GM19238 (cell line): Measurements from ENCODE around the gene ZMIZ1.

Experiments
- DNase-seq: peaks from one replicate; pipeline ENCODE4 v3.0.0; 2011; ENCODE audit warnings: low spot score; ENCODE audit not compliant: insufficient read length

The ZMIZ1 gene

DNA sequence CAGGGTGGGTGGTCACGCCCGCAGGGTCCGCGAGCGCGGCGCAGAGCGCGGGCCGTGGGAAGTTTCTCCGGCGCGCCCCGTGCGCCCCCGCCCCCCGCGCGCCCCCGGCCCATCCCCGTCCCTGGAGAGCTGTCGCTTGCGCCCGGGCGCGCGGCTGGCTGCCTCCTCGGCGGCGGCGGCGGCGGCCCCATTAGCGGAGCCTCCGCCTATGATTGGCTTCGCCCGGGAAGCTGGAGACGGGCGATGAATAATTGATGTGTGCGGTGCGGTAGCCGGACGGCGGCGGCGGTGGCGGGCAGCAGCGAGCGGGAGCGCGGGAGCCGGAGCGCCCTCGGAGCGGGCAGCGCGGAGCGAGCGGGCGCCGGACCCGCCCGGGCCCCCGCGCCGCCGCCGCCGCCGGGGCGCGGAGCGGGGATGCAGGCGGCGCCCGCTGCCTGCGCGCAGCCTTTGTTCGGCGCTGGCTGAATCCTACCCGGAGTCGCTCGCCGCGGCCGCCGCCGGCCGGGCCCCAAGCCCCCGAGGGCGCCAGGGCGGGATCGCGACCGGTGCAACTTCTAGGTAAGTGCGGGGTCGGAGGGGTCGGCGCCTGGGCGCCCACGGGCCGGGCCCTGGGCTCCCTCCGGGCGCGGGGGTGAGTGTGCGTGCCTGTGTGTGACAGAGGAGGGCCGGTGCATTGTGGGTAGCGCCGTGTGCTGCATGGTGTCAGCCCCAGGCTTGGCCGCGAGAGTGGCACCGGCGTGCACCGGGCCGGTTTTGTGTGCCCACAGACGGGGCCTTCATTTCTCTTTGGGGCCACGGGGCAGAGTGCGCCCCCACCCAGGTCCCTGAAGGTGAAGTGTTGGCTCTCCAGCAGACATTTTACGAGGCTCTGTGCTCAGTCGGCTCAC is 174.7 kb downstream of the ZMIZ1 start:
- peak; percentile 66 for DNase-seq

DNA sequence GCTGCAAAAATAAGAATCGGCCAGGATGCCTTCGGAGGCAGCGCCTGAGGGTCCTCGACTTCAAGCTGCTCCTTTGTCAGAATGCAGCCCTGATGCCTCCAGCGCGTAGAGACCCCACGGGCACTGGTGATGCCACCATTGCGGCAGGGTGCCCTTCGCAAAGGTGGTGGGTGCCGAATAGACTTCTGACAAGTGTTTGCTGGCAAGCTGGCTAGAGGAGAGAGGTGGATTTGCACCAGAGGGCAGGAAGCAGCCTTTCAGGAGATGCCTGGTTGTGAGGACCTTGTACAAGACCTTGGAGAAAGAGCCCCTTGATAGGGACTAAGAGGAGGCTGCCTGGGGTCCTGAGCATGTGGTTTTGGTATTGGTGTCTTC is 175.3 kb downstream of the ZMIZ1 start:
- DNase-seq = no peak

DNA sequence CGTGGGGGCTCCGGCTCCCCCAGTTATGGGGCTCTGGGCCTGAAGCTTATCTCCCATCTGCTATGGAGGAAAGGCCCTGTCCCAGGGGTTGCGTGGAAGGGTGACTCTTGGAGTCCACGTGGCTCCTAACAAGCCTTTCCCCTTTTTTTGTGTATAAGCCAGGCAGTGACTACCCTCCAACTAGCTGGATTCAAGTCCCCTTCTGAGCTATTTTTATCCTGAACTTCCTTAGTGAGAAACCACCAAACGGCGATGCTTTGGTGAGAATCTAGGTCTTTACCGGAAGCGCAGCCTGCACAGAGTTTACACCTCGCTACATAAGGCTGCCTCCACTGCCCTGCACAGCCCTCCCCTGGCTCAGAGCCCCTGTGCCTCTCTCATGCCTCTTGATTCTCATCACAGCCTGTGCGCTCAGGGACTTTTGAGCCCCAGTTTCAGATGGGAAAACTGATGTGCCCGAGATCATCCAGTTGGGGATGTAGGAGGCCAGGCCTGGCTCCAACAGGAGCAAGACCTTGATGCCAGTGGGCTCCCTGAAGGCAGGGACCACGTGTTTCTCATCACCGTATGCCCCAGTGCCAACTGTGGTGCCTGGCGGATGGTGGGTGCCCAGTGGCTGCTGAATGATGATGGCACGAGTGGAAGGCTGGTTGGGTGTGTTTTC is 176.2 kb downstream of the ZMIZ1 start:
- peak; percentile 69 for DNase-seq

DNA sequence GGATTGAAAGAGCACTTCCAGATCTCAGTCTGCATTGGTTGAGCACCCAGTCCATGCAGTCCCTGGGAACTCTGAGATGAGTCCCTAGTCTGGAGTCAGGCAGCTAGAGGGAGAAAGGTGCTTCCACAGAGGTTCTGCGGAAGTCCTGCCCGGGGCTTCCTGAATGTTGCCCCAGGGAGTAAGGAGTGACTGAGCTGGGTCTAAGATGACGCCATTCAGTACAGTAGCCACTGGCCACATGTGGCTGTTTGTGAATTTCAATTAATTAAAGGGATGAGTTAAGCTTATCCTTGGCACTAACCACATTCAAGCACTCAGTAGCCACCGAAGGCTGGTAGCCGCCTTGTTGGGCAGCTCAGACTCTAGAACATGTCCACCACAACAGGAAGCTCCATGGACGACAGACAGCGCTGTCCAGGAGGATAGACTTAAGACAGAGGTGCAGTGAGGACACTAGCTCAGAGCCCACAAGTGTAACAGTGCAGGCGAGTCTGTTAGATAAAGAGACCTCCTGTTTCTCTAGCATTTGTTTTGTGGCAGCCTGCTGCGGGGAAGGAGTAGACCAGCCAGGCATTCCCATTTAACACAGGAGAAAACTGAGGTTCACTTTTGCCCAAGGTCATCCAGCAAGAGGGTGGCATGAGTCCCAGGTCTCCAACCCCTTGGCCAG is 176.9 kb downstream of the ZMIZ1 start:
- no peak for DNase-seq

DNA sequence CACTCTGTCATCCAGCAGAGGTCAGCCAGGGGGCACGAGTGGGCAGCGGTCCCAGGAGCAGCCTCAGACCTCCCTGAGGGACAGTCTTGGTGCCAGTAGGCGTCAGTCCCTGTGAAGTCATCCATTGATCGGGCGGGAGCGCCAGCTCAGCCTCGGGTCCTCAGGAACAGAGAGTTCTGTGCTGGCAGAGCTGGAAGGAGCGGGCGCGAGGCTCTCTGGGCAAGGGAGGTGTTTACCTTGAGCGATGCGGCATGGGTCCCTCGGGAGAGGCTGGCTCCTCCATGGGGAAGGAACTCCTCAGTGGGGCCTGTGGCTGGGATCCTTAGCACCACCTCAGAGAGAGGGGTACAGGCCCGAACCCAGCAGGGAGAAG is 177.4 kb downstream of the ZMIZ1 start:
- no peak for DNase-seq

DNA sequence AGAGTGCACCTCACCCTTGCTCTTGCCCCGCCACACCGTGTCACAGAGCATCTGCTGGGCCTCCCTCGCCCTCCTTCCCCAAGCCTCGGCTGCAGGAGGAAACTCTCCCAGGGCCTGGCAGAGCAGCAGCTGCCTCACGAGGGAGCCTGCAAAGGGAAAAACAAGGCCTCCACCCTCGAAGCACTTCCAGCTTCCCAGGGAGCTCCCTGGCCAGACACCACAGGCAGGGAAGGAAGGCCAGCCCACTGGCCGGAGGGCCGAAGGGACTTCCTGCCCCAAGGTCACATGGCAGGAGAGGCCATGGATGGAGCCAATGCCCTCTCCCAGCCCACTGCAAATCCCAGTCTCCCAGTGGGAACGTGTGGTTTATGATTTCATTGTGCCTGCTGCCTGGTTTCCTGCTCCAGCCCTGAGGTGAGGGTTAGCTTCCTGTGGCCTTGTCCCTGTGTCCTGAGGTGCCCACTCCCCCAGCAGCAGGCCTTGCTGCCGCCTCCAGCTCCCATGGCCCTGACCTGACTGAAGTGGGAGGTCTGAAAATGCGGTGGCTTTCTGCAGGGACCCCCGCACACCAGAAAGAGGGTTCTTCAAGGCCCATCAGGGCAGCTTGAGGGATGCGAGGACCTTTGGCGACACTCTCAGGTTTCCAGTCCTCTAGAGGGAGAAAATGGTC is 178.0 kb downstream of the ZMIZ1 start:
- DNase-seq = no peak

DNA sequence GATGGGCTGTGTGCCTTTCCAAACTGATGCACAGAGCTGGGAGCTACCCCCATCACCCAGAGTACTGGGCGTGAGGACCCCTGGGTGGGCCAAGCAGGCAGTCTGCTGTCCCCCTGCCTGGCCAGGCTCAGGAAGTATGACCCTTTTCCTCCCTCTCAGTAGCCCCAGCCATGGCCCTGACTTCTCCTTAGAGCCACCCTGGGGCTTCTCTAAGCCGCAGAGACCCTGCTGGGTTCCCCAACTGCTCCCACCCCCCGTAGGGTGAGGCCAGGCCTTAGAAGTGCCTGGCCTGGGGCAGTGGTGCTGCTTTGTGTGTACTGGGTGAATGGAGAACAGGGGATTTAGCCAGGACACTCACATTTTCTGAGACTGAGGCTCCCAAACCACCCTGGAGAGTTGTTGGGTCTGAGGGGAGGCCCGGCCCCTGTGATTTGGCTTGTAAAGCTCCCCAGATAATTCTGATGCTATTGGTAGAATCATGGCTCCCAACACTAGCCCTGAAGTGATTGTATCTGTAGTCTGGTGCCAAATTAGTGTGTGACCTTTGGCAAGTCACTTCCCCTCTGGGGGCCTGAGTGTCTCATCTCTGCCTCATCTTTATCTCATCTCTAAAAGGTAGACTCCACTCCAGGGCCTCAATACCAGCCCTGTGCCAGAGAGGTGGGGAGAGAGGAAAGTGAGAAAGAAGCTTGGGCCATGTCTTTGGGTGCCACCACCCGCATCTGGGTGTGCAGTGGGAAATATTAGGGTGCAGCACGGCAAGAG is 178.8 kb downstream of the ZMIZ1 start:
- DNase-seq = no peak

DNA sequence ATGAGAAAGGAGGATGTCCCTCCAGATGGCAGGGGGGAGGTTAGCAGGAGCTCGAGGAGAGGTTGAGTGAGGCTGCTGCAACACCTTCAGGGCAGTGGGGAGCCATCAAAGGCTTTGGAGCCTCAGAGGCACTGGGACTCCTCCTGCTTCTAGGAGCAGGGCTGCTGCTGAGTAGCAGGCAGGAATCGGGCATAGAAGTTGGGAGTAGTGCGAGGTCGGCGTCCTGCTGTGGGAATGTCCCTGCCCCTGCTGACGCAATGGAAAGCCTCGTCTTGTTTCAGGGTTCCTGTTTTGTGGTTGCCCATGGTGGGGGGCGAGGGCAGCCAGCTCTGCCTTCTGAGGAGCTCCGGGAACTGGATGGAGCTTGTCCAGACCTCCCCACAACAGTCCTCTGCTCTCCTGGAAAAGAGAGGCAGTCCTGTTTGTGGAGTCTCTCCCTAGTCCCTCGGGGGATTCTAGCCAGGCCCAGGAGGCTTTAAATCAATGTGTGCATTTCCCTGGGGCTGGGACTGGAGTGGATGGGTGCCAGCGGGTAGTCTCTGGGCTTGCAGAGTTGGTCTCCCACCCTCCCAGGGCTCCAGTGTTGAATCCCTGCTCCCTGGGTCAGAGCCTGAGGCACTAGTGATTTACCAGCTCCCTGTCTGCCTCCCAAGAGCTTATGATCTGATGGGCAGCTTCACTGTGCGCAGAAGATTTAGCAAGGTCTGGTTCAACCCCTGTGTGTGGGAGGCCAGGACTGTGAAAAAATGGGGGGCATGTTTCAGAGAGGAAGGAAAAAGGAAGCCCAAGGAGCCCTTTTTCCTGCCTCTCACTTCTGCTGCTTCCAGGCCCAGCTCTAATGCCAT is 179.8 kb downstream of the ZMIZ1 start:
- DNase-seq = no peak

DNA sequence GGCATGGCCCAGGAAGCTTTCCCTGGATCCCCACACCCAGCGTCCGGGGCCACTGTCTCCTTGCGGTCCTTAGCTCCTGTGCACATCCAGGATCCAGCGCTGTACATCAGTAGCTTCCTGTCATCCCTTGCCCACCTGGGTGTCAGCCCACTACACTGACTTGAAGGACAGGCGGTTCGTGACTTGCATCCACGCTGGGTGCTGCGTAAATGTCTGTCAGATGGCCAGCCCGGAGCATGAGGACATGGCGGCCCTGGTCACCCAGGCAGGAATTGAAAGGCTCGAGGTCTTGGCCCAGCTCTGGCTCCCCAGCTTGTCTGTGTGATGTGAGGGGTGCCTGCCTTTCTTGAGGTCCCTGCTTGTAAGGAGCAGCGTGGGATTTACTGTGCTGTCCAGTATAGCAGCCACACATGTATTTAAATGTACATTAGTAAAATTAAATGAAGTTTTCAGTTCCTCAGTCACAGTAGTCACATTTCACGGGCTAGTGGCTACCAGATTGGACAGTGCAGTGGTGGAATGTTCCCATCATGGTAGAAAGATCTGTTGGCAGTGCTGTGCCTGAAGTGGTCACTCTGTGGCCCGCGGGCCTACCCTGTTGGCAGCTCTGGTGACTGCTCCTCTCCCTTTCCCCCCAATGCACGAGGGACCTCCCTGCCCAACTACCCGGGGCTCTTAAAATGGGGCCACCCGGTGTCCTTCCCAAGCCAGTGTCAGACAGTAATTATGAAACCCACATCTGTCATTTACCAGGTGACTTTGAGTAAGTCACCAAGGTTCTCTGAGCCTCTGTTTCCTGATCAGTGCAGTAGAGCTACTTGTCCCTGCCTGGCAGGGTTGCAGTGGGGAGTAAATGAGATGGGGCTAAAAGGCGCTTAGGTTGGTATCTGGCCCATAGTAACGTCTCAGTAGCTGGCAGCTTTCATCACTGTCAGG is 180.7 kb downstream of the ZMIZ1 start:
- peak; percentile 55 for DNase-seq

DNA sequence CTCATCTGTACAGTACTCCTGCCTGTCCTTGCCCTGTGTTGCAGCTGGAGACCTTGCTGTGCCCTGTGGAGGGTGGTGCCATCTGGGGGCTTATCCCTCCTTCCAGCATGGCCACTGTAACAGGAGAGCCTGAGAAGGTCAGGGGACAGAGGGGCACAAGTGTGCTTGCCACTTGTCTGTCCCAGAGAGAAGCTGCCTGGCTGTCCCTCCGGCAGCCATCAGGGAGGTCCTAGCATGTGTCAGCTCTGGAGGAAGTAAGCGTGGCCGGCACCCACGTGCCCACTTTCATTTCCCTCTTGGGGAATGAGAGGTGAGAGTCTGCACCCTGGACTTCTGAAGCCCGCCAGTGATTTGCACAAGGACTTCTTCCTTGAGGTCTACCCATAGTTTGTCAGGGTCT is 181.5 kb downstream of the ZMIZ1 start:
- no peak for DNase-seq

DNA sequence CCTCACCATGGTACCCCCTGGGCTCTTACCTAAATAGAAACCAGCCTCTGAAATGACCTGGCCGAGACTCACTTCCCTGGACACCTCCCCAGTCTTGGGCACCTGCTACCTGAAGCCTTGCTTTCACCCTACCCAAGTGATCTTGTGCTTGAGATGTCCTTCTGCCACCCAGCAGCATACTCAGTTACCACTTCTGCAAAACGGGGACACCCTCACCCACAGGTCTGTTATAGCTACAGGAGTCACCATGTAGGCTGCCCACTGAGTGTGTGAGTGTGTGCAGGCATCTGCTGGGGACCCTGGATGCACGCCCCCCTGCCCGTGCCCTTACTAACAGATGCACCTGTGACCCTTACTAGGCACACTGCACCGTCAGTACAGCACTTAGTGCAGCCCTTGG is 183.7 kb downstream of the ZMIZ1 start:
- no peak for DNase-seq

DNA sequence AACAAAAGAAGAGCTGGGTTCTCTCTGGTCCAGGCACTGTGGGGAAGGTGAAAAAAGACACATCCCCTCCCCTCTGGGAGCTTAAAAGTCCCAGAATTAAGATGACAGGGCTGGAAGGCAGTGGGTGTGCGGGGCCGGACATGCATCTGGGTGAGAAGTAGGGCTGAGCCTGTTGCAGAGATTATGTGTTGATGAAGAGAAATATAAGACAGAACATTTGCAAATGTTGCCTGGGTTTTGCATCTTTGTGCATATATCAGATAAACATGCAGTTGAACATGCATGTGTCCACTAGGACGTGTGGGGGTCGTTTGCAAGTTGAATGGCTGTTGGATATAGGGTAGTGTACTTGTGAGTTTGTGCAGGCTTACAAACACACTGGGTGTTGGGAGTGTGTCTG is 184.2 kb downstream of the ZMIZ1 start:
- no peak for DNase-seq

DNA sequence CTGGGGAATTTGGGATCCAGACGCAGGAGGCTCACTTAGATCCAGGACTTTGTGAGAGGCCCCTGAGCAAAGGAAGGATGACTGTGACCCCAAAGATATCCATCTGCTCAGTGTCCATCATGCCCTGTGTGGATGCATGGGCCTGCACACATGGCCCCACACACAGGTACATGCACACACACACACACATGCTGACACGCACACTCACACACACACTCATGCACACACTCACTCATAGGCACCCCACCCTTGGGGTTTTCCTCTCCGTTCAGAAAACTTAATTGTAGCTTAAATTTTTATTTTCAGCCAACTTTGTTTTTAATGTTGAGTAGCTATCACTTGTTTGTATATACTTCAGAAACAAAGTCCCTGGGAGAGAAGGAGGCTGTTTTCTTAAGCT is 184.9 kb downstream of the ZMIZ1 start:
- DNase-seq = no peak

DNA sequence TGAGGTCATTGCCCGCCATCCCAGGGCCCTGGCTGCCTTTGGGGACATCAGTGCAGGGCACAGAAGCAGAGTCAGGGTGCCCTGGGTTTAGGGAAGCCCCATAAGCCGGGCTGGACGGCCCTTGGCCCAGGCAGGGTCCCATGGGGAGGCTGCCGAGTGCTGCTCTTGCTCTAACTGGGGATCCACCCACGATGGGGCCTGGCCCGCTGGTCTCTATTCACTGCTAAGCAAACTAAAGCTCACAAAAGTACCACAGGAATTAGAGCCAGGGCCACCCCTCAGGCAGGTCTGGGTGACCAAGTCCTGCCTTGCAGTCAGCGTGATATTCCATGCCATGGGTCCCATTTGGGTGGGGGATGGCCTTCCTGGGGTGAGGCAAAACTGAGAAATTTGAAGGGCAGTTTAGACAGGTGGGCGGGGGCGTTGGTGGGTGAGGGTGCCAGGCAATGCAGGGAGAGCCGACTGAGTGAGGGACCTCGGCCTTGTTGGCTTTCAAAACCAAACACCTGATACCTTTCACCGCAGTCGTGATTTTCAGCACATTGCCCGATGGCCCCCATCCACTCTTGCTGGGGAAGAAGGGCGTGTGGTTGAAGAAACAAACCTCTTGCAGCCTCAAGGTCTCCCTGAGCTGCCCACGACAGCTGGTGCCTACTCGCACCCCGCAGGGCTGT is 185.7 kb downstream of the ZMIZ1 start:
- no peak for DNase-seq

DNA sequence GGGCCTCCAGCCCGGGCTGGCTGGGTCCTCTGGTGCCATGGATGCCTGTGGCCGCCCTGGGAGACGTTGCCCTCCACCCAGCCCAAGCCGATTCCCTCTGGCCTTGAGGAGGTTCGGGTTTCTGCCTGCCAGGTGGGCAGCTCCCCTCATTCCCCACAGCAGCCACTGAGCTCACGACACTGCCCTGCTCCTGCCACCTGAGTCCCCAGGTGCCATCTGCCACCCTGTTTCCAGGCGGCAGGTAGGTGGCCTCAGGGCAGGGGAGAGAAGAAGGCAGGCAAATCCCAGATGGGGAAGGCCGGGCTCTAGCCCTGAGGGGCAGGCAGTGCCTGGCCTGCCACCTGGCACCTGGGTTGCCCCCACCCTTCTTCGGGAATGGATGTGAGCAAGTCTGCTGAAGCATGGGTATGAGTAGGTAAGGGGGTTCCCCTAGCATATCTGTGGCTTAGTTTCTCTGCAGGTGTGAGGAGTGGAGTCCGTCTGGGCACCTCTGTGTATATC is 186.3 kb downstream of the ZMIZ1 start:
- no peak for DNase-seq

DNA sequence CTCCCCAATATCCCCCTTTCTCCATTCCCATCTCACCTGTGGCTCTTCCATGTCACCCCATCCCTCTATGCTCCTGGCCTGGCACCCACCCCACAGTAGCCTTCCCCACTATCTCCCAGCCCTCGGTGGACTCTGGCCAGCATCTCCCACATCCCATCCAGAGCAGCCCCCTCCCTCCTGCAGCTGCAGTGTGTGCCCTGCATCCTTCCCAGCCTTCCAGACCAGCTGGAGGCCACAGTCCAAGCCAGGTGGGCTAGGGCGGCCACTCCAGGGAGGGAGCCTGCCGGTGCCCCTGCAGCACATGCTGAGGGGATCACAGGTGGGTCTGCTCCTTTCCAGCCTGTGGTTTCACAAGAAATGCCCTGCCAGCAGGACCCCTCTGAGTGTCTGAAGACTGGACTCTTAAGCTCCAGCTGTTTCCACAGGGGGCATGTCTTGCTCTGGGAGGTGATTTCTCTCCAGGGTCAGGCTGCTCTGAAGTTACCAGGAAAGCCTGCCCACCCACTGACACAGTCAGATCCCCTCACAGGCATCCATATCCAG is 187.6 kb downstream of the ZMIZ1 start:
- DNase-seq = no peak

DNA sequence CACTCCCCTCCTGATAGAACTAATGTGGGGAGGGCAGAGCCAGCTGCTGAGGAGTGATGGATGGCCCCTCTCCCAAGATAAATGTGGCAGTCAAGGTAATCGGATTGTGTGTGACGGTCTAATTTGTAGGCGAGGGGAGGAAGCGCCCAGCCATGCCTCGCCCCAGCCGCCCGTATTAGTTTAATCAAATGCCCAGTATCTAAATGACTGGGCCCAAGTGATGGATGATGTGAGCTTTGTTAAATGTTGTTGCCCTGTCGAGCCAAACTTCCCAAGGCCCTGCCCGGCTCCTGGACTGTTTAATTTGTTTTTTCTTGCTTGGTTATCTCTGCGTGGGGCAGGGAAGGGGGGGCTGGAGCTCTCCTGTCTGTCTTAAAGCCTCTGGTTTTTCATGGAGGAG is 190.1 kb downstream of the ZMIZ1 start:
- DNase-seq = no peak

DNA sequence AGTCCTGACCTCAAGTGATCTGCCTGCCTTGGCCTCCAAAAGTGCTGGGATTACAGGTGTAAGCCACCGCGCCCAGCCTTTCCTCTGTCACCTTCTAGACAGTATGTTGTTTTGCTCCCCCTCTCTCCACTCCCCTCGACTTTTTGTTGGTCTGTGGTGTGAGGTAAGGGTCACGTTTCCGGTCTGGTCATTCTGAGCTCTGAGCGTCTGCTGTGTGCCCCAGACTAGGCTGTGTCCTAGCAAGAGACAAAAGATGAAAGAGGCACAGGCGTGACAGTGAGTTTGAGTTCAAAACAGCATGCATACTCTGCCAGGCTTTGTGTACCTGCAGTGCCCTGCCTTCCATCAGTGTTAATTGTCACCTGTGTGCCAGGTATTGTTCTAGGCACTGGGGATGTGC is 191.1 kb downstream of the ZMIZ1 start:
- no peak for DNase-seq
